Measurements from ENCODE around the gene PCDHGA1. TPM values are rescaled to one million over a fixed set of nuclear protein-coding genes. Genes with fewer than 3 reads are reported as not detected.

Gene PCDHGA1
- total RNA-seq, 2 donors from 2014 or later = 0.11 TPM; not detected in 1

DNA sequence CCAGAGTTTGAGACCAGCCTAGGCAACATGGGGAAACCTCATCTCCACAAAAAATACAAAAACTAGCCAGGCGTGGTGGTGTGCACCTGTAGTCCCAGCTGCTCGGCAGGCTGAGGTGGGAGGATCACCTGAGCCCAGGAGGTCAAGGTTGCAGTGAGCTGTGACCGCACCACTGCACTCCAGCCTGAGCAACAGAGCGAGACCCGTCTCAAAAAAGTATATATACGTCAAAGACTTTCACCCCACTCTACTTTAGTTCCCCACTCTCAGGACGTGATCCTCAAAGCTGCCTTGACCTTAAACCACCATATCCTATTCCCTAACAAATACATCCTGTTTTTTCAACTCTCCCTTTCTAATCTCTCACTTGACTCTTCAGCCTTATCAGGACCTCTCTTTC, 199.6 kb downstream of the PCDHGA1 start:
- Mint-ChIP-seq H3K9me3 (no peaks in the 10 kb centered on the region), H3K36me3 (peaks cover 12 to 17% of the 10 kb centered on the region in 2 donors), H3K27ac (no peak overlapping the region)
- no peak for DNase-seq (ENCODE audit: low spot score in 2 of 2)
- no peak for ATAC-seq

DNA sequence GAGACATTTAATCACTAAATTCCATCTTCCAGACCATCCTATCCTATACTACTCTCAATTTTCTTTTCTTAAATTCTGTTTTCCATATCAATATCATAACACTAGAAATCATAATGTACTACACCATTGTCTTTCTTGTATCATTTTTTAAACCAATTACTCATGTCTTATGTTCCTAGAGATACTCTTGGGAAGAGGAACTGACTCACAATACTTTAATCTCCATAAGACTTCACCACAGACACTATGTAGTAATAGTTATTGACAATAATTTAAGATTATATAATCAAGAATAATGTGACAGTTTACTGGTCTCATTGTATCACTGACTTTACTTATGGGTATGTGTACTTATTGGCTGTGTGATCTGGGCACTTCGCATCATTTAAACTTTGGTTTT, 202.4 kb downstream of the PCDHGA1 start:
- Mint-ChIP-seq H3K36me3 (peaks cover 12 to 26% of the 10 kb centered on the region in 2 donors), H3K27ac (no peak overlapping the region), H3K9me3 (no peaks in the 10 kb centered on the region)
- no peak for DNase-seq (ENCODE audit: low spot score in 2 of 2)
- no peak for ATAC-seq

DNA sequence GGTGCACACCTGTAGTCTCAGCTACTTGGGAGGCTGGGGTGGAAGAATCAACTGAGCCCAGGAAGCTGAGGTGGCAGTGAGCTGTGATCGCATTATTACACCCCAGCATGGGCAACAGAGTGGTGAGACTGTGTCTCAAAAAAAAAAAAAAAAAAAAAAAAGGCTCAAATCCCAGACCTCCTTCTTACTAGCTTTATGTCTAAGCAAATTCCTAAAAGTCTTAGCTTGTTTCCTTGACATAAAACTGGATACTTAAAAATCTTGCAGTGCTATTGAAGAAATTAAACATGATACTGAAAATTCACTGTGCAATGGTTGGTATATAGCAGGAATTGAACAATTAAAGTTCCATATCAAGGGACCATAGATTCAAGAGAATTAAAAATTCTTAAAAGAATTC, 203.6 kb downstream of the PCDHGA1 start:
- Mint-ChIP-seq H3K36me3 (peaks cover 7 to 22% of the 10 kb centered on the region in 2 donors), H3K9me3 (no peaks in the 10 kb centered on the region), H3K27ac (peak overlapping the region in 1 of 2 donors; percentile 25)
- ATAC-seq (no peak), DNase-seq (ENCODE audit: low spot score in 2 of 2) (no peak)

DNA sequence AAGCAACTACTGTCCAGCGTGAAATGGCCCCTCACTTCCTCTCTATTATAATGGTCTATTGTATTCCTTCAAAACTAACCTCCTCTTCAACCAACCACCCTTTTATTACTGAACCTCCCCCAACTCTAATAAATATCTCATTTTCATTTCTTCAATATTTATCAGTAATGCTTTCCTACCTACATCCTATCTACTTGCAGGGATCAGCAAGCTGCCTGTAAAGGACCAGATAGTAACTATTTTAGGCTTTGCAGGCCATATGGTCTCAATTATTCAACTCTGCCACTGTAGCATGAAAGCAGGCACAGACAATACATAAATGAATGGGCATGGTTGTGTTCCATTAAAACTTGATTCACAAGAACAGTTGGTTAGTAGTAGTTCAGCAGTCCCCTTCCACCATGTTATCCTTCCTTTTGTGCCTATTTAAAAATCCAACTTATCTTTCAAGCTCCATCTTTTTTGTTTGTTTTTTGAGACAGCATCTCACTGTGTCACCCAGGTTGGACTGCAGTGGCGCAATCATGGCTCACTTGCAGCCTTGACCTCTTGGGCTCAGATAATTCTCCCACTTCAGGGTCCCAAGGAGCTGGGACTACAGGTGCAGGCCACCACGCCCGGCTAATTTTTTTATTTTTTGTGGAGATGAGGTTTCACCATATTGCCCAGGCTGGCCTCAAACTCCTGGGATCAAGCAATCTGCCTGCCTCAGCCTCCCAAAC, 204.3 kb downstream of the PCDHGA1 start:
- Mint-ChIP-seq H3K36me3 (peaks cover 6 to 24% of the 10 kb centered on the region in 2 donors), H3K9me3 (peaks cover 0 to 1% of the 10 kb centered on the region in 2 donors), H3K27ac (peak overlapping the region; percentile 26 to 27)
- DNase-seq (ENCODE audit: low spot score in 2 of 2) = no peak
- no peak for ATAC-seq

DNA sequence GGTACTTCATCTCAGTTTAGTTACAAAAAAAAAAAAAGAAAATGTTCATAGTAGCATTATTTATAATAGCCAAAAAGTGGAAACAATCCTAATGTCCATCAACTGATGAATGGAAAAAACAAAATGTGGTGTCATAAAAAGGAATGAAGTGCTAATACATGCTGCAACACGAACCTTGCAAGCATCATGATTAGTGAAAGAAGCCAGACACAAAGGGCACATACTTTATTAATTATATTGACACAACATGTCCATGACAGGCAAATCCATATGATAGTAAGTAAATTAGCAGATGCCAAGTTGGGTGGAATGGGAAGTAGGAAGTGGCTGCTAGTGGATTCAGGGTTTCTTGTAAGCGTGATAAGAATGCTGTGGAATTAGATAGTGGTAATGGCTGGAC, 212.7 kb downstream of the PCDHGA1 start:
- no peak overlapping the region for H3K27ac Mint-ChIP-seq
- DNase-seq (ENCODE audit: low spot score in 2 of 2) = no peak

DNA sequence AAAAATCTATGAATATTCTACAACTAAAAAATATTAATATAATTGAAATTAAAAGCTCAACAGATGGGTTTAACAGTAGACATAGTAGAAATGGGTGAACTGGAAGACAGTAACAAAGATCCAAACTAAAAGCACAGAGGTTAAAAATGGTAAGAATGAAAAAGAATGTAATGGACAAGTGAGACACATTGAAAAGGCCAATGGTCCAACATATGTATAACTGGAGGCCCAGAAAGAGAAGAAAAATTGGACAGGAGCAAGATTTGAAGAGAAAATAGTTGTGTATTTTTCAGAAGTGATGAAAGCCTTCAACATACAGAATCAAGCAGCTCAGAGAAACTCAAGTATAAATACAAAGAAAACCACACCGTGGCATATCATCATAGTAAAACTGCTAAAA, 217.2 kb downstream of the PCDHGA1 start:
- DNase-seq (ENCODE audit: low spot score in 2 of 2) = no peak
- no peak for ATAC-seq
- Mint-ChIP-seq H3K27ac (peak overlapping the region in 1 of 2 donors; percentile 23), H3K36me3 (peaks cover 26 to 44% of the 10 kb centered on the region in 2 donors), H3K9me3 (peaks cover 4 to 7% of the 10 kb centered on the region in 2 donors)

More for the DNA sequence above, 212.7 kb downstream of the PCDHGA1 start:
- H3K9me3 Mint-ChIP-seq = peaks cover 7 to 10% of the 10 kb centered on the region in 2 donors
- H3K36me3 Mint-ChIP-seq = peaks cover 14 to 30% of the 10 kb centered on the region in 2 donors
- no peak for ATAC-seq

DNA sequence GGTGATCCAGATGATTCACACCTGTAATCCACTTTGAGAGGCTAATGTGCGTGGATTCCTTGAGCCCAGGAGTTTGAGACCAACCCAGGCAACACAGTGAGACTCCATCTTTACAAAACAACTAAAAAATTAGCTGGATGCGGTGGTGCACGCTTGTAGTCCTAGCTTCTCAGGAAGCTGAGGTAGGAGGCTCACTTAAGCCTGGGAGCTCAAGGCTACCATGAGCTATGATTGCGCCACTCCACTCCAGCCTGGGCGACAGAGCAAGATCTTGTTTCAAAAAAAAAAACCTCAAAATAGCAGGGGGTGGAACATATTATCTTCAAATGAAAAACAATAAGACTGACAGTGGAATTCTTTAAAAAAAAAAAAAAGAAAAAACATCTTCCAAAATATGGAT, 217.6 kb downstream of the PCDHGA1 start:
- no peak for ATAC-seq
- peaks cover 26 to 43% of the 10 kb centered on the region in 2 donors for H3K36me3 Mint-ChIP-seq

DNA sequence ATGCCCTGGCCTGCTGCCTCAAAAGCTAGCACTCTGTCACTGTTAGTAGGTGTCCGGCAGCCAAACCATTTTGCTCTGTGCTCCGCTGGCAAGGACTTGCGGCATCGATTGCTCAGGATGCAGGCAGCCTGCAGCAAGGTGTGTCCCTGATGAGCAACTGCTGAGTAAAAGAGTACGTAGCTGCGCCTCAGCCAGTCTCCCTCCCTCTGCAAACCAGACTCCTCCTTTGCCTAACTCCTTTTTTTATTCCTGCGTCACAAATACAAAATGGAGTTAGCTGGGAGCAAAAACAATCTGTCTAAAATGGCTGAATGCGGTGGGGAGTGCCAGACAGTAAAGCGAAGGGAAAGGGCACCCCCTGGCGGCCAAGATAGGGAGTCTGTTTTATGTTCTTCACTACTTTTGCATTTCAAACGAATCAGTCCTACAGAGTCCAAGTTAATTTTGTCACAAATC, 227.4 kb downstream of the PCDHGA1 start:
- no peaks in the 10 kb centered on the region for H3K9me3 Mint-ChIP-seq
- peak overlapping the region in 1 of 2 donors; percentile 90 for H3K27ac Mint-ChIP-seq
- peaks cover 5 to 28% of the 10 kb centered on the region in 2 donors for H3K36me3 Mint-ChIP-seq
- DNase-seq (ENCODE audit: low spot score in 2 of 2) (peak in 1 of 2 donors; percentile 71), ATAC-seq (peak; percentile 43 to 77)

More for the DNA sequence above, 217.6 kb downstream of the PCDHGA1 start:
- H3K9me3 Mint-ChIP-seq = peaks cover 4 to 7% of the 10 kb centered on the region in 2 donors
- H3K27ac Mint-ChIP-seq = no peak overlapping the region
- no peak for DNase-seq (ENCODE audit: low spot score in 2 of 2)

DNA sequence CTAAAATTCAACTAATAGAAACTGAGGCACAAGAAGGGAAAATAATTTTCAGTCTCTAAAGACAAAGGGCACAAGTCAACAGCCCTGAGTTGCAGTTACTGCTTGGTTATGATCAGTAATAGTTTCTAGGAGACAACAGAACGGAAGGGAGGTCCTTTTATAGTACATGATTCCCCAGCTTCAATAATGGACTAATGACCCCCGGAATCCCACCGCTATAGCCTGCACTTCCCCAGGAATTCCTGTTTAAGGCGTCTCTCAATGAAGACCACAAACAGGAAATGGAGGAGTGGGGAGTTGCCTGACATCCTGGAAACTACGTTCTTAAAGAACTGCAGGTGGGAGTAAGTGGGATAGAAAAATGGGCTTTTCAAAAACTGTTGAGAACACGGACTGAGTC, 227.8 kb downstream of the PCDHGA1 start:
- DNase-seq (ENCODE audit: low spot score in 2 of 2) = no peak
- no peaks in the 10 kb centered on the region for H3K9me3 Mint-ChIP-seq
- H3K36me3 Mint-ChIP-seq = peaks cover 5 to 31% of the 10 kb centered on the region in 2 donors
- peak in 1 of 2 donors; percentile 28 for ATAC-seq
- peak overlapping the region in 1 of 2 donors; percentile 90 for H3K27ac Mint-ChIP-seq

DNA sequence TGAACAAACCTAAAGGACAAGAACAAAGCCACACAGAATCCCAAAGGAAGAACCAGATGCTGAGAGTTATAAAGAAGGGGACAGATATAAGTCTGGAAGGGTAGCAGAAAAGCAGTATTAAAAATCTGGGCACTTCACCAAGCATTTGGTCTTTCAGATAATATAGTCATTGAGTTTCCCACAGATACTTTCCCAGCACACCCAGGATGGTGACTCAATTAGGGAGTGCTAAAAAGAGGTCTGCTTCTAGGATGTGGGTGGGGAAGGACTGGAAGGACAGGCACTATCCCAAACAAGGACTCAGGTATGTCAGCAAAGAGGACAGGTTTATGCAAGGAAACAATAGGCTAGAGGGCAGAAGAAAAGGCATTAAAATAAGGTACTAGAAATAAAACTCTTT, 229.1 kb downstream of the PCDHGA1 start:
- ATAC-seq = no peak
- Mint-ChIP-seq H3K36me3 (peaks cover 10 to 44% of the 10 kb centered on the region in 2 donors), H3K27ac (peak overlapping the region in 1 of 2 donors; percentile 30), H3K9me3 (no peaks in the 10 kb centered on the region)
- DNase-seq (ENCODE audit: low spot score in 2 of 2) = no peak

DNA sequence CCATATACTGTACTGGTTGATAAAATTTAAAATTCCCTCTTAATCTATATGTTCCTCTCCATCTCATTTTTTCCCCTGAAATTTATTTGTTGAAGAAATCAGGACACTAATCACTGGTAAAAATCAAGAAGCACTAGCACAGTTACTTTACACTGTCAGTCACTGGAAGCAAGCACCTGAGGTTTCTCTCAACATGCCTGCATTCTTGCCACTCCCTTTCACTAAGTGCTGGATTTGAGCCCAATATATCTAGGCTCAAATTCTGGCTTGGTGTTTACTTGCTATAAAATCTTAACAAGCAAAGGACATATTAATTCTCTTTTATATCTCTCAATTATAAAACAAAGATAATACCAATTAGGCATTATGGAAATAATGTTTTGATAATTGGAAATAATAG, 229.8 kb downstream of the PCDHGA1 start:
- no peaks in the 10 kb centered on the region for H3K9me3 Mint-ChIP-seq
- H3K36me3 Mint-ChIP-seq = peaks cover 10 to 45% of the 10 kb centered on the region in 2 donors
- DNase-seq (ENCODE audit: low spot score in 2 of 2) (no peak), ATAC-seq (no peak)
- no peak overlapping the region for H3K27ac Mint-ChIP-seq

DNA sequence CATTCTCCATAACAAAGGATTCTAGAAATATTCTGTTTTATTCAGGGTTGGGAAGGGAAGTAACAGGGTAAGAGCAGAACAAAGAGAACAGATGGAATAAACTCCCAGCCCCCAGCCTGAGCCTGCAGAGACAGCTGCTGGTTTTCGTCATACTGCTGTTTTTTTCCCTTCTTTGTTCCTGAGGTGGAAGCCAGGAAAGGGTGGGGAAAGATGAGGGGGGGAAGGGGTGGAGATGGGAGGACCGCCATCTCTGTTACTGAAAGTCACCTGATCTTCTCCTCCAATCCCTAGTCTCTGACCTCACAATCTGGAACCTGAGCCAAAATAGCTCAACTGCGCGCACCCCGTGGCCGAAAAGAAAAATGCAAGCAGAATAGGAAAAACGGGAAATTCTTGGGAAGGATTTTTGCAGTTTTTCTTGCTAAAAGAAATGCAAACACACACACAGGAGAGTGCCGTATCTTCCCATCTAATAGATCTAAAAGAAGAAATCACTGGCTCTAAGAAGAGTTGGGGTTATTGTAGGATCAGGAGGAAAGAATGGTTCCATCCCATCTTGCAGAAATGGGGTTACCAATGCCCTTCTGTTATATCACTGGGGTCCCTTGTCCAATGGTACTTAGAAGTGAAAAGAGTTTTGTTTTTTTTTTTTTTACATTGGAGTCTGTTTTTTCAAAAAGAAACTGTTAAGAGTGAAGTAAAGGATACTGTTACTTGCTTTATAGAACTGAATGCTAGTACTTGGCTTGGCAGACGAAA, 230.6 kb downstream of the PCDHGA1 start:
- Mint-ChIP-seq H3K27ac (peak overlapping the region in 1 of 2 donors; percentile 90), H3K9me3 (no peaks in the 10 kb centered on the region), H3K36me3 (peaks cover 17 to 51% of the 10 kb centered on the region in 2 donors)
- ATAC-seq (no peak), DNase-seq (ENCODE audit: low spot score in 2 of 2) (no peak)

Other genes with a start within 250 kb of the PCDHGA1 start
- not detected for gene PCDHB2, start 235.9 kb upstream of the PCDHGA1 start, total RNA-seq
- not detected for gene PCDHB3, start 230.0 kb upstream of the PCDHGA1 start, total RNA-seq
- gene PCDHB4, start 208.7 kb upstream of the PCDHGA1 start, total RNA-seq = not detected
- under 1 TPM in 1 of 2 donors, not detected in 1; 0.08 TPM for gene PCDHB5, start 195.3 kb upstream of the PCDHGA1 start, total RNA-seq
- gene PCDHB6, start 180.5 kb upstream of the PCDHGA1 start, total RNA-seq = not detected
- gene PCDHB7, start 157.9 kb upstream of the PCDHGA1 start, total RNA-seq = not detected
- gene PCDHB8, start 152.7 kb upstream of the PCDHGA1 start, total RNA-seq = not detected
- not detected for gene PCDHB16, start 148.1 kb upstream of the PCDHGA1 start, total RNA-seq
- gene PCDHB9, start 143.4 kb upstream of the PCDHGA1 start, total RNA-seq = not detected
- not detected for gene PCDHB10, start 138.2 kb upstream of the PCDHGA1 start, total RNA-seq
- gene PCDHB11, start 130.9 kb upstream of the PCDHGA1 start, total RNA-seq = not detected
- not detected for gene PCDHB12, start 121.8 kb upstream of the PCDHGA1 start, total RNA-seq
- not detected for gene PCDHB13, start 116.6 kb upstream of the PCDHGA1 start, total RNA-seq
- not detected for gene PCDHB14, start 107.2 kb upstream of the PCDHGA1 start, total RNA-seq
- gene PCDHB15, start 85.1 kb upstream of the PCDHGA1 start, total RNA-seq = not detected
- under 1 TPM in 1 of 2 donors, not detected in 1; 0.23 TPM for gene SLC25A2, start 26.5 kb upstream of the PCDHGA1 start, total RNA-seq
- 10 to 100 TPM; 44.7 to 46.7 TPM for gene TAF7, start 9.7 kb upstream of the PCDHGA1 start, total RNA-seq
- not detected for gene PCDHGA2, start 8.2 kb downstream of the PCDHGA1 start, total RNA-seq
- gene PCDHGA3, start 13.3 kb downstream of the PCDHGA1 start, total RNA-seq = not detected
- gene PCDHGB1, start 19.6 kb downstream of the PCDHGA1 start, total RNA-seq = not detected
- gene PCDHGA4, start 24.5 kb downstream of the PCDHGA1 start, total RNA-seq = not detected
- gene PCDHGB2, start 29.5 kb downstream of the PCDHGA1 start, total RNA-seq = under 1 TPM; 0.12 to 0.20 TPM
- under 1 TPM in 1 of 2 donors, not detected in 1; 0.09 TPM for gene PCDHGA5, start 33.6 kb downstream of the PCDHGA1 start, total RNA-seq
- gene PCDHGB3, start 39.7 kb downstream of the PCDHGA1 start, total RNA-seq = under 1 TPM; 0.09 to 0.14 TPM
- gene PCDHGA6, start 43.4 kb downstream of the PCDHGA1 start, total RNA-seq = under 1 TPM; 0.08 to 0.09 TPM
- gene PCDHGA7, start 52.2 kb downstream of the PCDHGA1 start, total RNA-seq = not detected
- not detected for gene PCDHGB4, start 57.2 kb downstream of the PCDHGA1 start, total RNA-seq
- gene PCDHGA8, start 62.1 kb downstream of the PCDHGA1 start, total RNA-seq = not detected
- under 1 TPM in 1 of 2 donors, not detected in 1; 0.12 TPM for gene PCDHGB5, start 67.4 kb downstream of the PCDHGA1 start, total RNA-seq
- gene PCDHGA9, start 72.3 kb downstream of the PCDHGA1 start, total RNA-seq = under 1 TPM in 1 of 2 donors, not detected in 1; 0.23 TPM
- under 1 TPM in 1 of 2 donors, not detected in 1; 0.08 TPM for gene PCDHGB6, start 77.5 kb downstream of the PCDHGA1 start, total RNA-seq
- gene PCDHGA10, start 82.5 kb downstream of the PCDHGA1 start, total RNA-seq = not detected
- gene PCDHGB7, start 87.2 kb downstream of the PCDHGA1 start, total RNA-seq = under 1 TPM in 1 of 2 donors, not detected in 1; 0.08 TPM
- under 1 TPM; 0.09 to 0.14 TPM for gene PCDHGA11, start 90.5 kb downstream of the PCDHGA1 start, total RNA-seq
- gene PCDHGA12, start 100.0 kb downstream of the PCDHGA1 start, total RNA-seq = under 1 TPM; 0.10 to 0.16 TPM
- under 1 TPM in 1 of 2 donors, not detected in 1; 0.19 TPM for gene PCDHGC3, start 145.5 kb downstream of the PCDHGA1 start, total RNA-seq
- not detected for gene PCDHGC4, start 154.5 kb downstream of the PCDHGA1 start, total RNA-seq
- gene PCDHGC5, start 158.6 kb downstream of the PCDHGA1 start, total RNA-seq = not detected